ENCODE data around the gene KLHL29.

GRCh38 chr2:23335550-23335949, 49.4 kb upstream of the KLHL29 start:
- TF ChIP-seq EZH2 (IDR thresholded peaks at IDR 0.05; ENCODE audit: borderline replicate concordance, low read depth, low read length, poor library complexity, severe bottlenecking): no peak
- TF ChIP-seq, protein P1, sequence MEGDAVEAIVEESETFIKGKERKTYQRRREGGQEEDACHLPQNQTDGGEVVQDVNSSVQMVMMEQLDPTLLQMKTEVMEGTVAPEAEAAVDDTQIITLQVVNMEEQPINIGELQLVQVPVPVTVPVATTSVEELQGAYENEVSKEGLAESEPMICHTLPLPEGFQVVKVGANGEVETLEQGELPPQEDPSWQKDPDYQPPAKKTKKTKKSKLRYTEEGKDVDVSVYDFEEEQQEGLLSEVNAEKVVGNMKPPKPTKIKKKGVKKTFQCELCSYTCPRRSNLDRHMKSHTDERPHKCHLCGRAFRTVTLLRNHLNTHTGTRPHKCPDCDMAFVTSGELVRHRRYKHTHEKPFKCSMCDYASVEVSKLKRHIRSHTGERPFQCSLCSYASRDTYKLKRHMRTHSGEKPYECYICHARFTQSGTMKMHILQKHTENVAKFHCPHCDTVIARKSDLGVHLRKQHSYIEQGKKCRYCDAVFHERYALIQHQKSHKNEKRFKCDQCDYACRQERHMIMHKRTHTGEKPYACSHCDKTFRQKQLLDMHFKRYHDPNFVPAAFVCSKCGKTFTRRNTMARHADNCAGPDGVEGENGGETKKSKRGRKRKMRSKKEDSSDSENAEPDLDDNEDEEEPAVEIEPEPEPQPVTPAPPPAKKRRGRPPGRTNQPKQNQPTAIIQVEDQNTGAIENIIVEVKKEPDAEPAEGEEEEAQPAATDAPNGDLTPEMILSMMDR (conservative IDR thresholded peaks at IDR 0.05; ENCODE audit: low read depth, low read length): no peak
